C4-2B (cell line): ENCODE data around the gene VPS13D.

Source experiments
- ZFX ChIP-seq: fragments of 450-650 bp; IDR thresholded peaks from 2 replicates; pipeline ENCODE4 v1.6.1; 2017
- TF ChIP-seq, protein P1 (sequence below): fragments of 450-650 bp; conservative IDR thresholded peaks from 2 replicates; pipeline ENCODE4 v1.5.1; 2017; ENCODE audit warnings: mild to moderate bottlenecking

DNA sequence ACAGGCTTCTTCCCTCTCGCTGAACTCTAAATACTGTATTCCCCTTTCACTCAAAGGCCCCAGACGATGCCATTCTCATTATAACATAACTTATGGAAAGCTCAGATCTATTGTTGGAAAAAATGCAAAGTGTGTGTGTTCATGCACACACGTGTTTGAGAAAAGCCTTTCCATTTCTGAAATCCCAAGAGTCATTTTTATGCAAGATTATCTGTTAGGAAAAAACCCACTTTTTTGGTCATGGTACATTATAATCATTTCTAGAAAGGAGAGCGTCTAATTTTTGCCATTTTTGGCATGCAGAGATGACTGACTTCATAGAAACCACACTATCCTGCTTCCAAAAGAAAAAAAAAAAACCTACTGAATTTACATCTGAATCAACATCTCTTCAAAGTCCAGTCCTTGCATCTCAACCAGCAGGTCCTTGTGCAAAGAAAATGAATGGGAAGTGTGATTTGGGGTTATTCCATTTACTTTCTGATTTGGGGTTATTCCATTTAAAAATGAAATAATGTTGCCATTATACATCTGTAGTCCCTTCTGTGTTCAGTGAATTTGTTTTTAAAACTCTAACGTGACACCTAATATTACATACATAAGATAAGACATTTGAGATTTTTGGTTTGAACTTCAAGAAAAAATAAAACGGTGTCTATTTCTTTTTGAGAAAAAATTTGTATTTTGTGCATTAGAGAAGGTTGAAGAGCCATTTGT, 237.9 kb downstream of the VPS13D start:
- TF ChIP-seq, protein P1, sequence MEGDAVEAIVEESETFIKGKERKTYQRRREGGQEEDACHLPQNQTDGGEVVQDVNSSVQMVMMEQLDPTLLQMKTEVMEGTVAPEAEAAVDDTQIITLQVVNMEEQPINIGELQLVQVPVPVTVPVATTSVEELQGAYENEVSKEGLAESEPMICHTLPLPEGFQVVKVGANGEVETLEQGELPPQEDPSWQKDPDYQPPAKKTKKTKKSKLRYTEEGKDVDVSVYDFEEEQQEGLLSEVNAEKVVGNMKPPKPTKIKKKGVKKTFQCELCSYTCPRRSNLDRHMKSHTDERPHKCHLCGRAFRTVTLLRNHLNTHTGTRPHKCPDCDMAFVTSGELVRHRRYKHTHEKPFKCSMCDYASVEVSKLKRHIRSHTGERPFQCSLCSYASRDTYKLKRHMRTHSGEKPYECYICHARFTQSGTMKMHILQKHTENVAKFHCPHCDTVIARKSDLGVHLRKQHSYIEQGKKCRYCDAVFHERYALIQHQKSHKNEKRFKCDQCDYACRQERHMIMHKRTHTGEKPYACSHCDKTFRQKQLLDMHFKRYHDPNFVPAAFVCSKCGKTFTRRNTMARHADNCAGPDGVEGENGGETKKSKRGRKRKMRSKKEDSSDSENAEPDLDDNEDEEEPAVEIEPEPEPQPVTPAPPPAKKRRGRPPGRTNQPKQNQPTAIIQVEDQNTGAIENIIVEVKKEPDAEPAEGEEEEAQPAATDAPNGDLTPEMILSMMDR: no peak
- TF ChIP-seq ZFX: no peak
